22Rv1 (cell line): ENCODE data around the gene PCDHB15.
"Not testable (repeated sequence)": the region's sequence is repeated elsewhere in the genome, so short reads cannot be mapped to it uniquely, and the experiment has no call there.

Experiments used
- ZFX ChIP-seq: fragments of 450-650 bp; IDR thresholded peaks from 2 replicates; pipeline ENCODE4 v1.6.1; 2017; ENCODE audit warnings: antibody characterized with exemption, borderline replicate concordance
- TF ChIP-seq, protein P1 (sequence below): fragments of 450-650 bp; IDR thresholded peaks from 2 replicates; pipeline ENCODE4 v1.5.1; 2017; ENCODE audit warnings: mild to moderate bottlenecking

DNA sequence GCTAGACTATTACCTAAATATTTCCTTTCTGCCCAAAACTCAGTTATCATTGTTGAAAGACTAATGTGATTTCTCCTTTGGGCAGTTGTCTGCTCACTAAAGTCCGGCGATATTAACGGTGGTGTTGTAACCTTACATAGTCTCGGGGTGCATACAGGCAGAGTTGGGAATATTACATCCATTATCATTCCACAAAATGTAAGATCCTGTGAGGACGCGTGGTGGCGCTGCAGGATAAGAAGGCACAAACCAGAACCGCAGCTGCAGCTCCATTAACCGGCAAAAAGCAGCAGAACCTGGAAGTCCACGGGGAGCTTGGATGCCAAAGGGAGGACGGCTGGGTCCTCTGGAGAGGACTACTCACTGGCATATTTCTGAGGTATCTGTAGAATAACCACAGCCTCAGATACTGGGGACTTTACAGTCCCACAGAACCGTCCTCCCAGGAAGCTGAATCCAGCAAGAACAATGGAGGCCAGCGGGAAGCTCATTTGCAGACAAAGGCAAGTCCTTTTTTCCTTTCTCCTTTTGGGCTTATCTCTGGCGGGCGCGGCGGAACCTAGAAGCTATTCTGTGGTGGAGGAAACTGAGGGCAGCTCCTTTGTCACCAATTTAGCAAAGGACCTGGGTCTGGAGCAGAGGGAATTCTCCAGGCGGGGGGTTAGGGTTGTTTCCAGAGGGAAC, 31.4 kb upstream of the PCDHB15 start, which contains the start of gene PCDHB13:
- TF ChIP-seq, protein P1, sequence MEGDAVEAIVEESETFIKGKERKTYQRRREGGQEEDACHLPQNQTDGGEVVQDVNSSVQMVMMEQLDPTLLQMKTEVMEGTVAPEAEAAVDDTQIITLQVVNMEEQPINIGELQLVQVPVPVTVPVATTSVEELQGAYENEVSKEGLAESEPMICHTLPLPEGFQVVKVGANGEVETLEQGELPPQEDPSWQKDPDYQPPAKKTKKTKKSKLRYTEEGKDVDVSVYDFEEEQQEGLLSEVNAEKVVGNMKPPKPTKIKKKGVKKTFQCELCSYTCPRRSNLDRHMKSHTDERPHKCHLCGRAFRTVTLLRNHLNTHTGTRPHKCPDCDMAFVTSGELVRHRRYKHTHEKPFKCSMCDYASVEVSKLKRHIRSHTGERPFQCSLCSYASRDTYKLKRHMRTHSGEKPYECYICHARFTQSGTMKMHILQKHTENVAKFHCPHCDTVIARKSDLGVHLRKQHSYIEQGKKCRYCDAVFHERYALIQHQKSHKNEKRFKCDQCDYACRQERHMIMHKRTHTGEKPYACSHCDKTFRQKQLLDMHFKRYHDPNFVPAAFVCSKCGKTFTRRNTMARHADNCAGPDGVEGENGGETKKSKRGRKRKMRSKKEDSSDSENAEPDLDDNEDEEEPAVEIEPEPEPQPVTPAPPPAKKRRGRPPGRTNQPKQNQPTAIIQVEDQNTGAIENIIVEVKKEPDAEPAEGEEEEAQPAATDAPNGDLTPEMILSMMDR = peak; percentile 78
- not testable (repeated sequence) for TF ChIP-seq ZFX
